NOMO-1 treated with DMSO at 0.1 percent for 48 hours (cell line): ENCODE data around the gene TMEM225B.
"Not testable (repeated sequence)": the region's sequence is repeated elsewhere in the genome, so short reads cannot be mapped to it uniquely, and the experiment has no call there.

Experiments used
- DNase-seq: peaks from one replicate; lab custom pipeline; 2025; ENCODE audit not compliant: unreplicated experiment; lab: John Stamatoyannopoulos, UW

The TMEM225B gene

DNA sequence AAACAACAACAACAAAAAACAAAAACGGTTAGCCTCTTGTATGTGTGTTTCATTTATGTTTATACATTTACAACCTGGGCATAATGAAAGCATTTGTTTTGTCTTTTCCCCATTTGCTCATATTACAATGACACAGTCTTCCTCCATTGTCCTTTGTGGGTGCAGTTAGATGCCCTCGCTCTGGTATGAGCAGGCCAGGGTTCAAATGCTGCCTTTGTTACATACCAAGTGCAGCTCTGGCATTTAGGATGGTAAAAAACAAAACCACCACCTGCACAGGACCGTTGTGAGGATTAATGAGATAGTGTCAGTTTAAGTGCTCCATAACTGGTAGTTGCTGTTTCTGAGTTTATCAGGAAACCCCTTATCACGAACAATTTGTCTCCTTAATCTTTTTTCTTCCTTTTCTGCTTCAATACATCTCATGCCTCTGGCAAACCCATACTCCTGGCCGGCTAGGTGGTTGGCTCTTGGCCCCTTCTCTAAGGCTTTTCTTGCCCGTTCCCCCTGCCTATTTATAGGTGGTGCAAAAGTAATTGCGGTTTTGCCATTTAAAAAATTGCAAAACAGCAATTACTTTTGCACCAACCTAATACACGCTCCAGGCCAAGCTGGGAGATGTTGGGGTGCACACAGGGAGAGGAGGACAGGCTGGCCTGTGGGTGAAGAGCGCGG lies 18.6 kb upstream of the TMEM225B start:
- no peak for DNase-seq

DNA sequence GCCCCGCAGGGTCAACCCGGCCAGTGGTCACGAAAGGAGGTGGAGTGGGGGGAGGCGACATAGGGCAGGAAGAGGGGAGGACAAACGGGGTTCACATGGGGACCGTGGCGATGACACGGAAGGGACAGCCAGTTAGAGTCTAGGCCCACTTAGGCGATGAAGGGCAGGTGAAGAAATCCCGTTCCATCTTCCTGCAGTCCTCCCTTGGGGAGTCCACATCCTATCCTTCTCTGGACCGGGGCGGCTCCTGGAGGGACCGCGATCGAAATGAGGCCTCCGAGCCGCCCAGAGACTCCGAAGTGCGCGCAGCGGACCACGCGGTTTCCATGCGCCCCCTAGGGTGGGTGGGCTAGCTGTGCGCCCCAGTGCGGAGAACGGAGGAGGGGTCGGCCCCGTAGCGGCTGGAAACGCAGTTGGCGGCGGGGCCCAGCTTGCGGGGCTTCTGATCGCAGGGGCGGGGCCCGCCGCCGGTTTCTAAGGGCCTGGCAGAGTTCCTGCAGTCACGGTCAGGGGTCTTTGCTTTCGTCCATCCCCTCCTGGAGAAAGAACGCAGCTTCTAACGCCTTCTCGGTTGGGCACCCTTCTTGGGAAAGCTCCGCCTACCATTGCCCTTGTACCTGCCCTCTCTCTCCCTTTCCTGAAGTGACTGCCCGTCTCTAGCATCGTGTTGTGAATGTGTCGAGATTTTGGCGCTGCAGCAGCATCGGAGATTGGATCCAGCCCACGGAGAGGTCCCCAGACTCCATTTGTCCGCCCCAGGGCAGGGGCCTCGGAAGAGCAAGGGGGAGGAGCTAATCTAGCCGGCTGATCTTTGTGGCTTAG lies 17.9 kb upstream of the TMEM225B start:
- DNase-seq: no peak

DNA sequence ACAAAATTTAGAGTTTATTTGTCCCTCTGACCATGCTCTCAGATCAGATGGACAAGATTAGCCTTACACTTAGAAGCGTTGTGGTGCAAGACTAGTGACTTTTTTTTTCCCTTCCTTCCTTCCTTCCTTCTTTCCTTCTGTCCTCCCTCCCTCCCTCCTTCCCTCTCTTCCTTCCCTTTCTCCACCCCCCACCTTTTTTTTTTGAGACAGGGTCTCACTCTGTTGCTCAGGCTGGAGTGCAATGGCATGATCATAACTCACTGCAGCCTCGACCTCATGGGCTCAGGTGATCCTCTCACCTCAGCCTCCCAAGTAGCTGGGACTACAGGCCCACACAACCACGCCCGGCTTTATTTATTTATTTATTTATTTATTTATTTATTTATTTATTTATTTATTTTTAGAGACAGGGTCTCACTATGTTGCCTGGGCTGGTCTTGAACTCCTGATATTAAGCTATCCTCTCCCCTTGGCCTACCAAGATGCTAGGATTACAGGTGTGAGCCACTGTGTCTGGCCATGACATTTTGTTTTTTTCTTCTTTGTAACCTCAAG lies 17.2 kb upstream of the TMEM225B start:
- not testable (repeated sequence) for DNase-seq

DNA sequence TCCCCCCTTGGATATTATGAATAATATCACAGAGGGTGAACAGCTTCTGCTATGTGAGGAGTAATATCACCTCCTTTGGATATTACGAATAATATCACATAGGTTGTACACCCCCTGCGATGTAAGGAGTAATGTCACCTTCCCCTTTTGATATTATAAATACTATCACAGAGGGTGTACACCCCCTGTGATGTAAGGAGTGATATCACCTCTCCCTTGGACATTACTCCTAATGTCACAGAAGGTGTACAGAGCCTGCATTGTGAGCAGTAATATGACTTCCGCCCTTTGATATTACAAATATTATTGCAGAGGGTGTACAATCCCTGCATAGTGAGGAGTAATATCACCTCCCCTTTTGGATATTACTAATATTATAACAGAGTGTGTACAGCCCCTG lies 9.2 kb upstream of the TMEM225B start:
- DNase-seq: no peak

DNA sequence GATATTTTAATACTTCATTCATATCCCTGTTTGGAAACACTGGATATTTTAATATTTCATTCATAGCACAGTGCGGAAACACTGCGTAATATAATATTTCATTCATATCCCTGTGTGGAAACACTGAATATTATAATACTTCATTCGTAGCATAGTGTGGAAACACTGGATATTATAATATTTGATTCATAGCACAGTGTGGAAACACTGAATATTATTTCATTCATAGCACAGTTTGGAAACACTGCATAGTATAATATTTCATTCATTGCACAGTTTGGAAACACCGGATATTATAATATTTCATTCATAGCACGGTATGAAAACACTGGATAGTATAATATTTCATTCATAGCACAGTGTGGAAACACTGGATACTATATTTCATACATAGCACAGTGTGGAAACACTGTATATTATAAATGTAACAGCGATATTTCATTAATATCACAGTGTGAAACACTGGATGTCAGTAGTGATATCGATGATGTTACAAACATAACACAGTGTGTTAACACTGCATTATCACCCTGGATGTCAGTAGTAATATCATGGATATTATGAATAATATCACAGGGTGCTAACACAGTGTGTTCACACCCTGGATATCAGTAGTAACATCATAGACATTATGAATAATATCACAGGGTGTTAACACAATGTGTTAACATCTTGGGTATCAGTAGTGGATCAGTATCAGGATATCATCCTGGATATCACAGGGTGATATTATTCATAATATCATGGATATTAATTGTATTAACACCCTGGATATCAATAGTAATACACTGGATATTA lies 2.9 kb upstream of the TMEM225B start:
- peak; percentile 42 for DNase-seq

DNA sequence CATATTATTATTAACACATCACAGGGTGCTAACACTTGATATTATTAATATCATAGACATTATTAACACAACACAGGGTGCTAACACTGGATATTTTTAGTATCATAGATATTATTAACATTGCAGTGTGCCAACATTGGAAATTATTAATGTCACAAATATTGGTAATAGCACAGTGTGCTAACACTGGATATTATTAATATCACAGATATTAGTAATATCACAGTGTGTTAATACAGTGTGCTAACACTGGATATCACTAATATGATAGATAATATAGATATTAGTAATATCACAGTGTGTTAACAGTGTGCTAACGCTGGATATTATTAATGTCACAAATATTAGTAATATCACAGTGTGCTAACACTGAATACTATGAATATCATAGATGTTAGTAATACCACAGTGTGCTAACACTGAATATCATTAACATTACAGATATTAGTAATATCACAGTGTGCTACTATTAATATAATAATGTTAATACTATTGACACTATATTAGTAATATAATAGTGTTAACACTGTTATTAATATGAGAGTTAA lies 1.6 kb upstream of the TMEM225B start:
- DNase-seq: no peak

DNA sequence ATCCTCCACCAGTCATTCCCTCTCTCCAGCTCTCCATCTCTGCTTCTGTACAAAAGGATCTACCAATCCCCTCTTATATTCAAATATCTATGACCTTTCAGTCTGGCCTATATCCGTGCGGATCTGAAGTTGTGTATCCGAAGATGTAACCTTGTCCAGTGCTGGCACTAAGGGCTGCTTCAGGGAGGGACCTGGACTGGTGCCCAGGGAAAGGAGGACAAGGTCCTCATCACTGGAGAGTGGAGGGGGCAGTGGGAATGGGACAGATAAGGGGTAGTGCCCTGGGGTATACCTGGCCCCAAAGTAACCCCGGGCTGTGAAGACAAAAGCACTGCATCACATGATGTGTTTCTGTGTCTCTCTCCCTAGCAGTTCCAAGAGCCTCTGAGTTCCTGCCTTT lies 1.8 kb downstream of the TMEM225B start:
- no peak for DNase-seq

DNA sequence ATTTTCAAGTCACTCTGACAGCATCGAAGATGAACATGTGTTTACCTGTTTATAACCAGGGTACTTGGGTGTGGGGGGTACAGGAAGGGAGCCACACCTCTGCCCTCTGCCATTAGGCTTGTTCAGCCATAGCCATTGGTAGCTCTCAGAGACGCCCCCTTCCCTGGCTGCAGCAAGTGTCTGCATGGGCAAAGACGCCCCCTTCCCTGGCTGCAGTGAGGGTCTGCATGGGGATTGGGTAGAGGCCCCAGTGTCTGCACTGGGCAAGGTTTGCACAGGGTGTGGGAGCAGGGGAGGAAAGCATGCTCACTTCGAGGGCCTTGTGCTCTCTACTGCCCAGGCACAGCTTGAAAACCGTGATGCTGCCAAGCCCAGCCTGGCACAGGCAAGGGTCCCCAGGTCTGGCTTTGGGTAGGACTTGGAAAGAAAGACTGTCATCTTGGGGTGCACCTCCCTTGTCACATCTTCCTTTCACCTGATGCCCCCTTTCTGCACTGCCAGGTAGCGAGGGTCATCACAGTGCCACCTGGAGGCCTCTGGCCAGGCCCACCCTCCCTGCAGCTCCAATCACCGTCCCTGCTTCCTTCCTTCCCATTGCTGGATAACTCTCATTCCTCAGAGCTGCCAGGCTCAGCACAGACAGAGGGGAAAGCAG lies 3.7 kb downstream of the TMEM225B start:
- DNase-seq: no peak

DNA sequence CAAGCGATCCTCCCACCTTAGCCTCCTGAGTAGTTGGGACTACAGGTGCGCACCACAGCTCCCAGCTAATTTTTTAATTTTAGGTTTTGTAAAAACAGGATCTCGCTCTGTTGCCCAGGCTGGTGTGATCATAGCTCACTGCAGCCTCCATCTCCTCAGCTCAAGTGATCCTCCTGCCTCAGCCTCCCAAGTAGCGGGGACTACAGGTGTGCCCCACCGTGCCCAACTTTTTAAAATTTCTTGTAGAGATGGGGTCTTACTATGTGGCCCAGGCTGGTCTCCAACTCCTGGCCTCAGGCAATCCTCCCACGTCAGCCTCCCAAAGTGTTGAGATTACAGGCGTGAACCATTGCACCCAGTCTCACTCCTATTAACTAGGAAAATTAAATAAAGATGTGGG lies 7.5 kb downstream of the TMEM225B start:
- DNase-seq: no peak

DNA sequence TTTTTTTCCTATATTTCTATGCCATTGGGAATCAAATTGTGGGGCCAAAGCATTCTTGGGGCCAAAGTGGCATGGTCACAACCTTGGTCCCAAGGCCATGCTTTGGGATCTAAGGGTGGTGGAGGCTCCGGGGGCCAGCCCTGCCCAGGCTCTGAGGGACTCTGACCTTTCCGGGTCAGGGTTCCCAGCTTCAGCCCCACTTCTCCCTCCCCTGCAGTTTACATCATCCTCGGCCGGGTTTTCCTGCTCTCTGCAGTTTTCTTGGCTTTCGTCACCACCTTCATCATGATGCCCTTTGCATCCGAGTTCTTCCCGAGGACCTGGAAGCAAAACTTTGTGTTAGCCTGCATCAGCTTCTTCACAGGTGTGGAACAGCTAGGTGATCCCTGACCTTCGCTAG lies 8.5 kb downstream of the TMEM225B start:
- no peak for DNase-seq

DNA sequence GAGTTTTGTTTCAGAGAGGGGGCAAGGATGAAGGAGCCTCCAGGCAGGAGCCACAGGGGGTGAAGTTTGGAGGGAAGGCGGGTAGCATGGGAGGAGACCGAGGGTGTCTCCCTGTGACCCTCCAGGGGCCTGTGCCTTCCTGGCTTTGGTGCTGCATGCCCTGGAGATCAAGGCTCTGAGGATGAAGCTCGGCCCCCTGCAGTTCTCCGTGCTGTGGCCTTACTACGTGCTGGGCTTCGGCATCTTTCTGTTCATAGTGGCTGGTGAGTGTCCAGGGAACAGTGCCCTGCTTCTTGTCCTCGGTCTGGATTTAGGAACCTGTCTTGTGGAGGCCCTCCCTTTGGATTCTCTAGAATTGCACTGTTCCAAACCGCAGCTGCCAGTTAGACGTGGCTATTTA lies 9.5 kb downstream of the TMEM225B start:
- DNase-seq: no peak

DNA sequence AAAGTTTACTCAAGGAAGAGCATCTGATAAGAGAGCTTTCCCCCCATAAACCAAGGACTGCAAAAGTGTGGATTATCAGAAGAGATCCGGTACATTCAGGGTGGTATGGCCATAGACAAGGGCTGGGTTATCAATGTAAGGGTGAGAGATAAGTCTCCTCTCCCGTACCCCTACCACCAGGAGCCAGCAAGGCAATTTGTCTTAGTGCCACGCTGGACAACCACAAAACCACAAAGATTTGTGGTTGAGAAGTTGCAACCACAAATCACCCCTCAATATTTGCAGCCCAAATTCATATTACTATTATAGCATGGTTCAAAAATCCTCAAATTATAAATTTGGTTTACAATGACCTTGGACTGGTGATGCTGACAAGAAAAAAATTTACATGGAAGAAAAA lies 16.4 kb downstream of the TMEM225B start:
- no peak for DNase-seq

DNA sequence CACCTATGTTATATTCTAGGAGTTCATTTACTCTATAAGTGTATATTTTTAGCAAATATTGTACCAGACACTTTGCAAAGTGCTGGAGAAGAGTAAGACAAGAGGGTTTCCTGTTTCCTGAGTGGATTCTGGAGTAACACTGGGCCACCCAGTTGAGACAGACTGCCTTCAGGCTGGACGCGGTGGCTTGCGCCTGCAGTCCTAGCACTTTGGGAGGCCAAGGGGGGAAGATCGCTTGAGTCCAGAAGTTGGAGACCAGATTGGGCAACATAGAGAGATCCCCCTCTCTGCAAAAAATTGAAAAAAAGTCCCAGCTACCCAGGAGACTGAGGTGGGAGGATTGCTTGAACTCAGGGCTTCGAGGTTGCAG lies 17.9 kb downstream of the TMEM225B start:
- DNase-seq: no peak

DNA sequence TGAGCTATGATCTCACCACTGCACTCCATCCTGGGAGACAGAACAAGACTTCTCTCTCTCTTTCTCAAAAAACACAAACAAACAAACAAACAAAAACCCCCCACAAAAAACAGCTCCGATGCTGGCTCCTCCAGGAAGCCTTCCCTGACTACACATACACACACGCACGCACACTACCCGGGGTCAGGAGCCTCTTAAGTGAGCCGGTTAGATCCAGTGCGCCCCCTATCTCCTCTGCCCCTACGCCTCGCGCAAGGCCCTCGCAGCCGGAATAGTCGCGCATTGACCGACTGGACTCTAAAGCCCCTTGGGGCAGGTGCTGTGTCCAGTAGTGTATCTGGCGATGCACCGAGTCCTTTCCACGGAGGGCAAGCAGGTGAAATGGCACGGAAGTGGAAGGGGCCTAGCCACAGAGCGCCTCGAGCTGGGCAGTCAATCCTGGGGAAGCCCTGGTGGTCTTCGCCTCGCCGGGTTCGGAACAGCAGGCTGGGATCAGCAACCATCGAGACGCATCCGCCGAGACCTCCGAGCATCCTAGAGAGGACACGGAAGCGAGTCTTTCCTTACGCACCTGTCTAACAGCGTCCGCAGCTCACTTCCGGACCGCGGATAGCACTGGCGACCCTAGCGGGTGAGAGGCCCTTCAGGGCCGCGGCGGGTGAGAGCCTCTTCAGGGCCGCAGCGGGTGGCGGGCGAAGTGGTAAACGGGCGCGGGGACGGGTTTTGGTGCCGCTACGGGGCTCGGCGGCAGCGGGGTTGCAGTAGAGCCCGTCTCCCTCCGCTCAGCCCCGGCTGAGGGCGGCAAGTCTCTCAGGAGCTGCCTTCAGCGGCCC lies 18.5 kb downstream of the TMEM225B start, which contains the start of gene ZSCAN25:
TSS of gene ZSCAN25 (plus strand) at position 588 of the 833 bp plus-strand sequence. CDS start 2,661 bp downstream, outside the sequence.
- peak; percentile 92 for DNase-seq

DNA sequence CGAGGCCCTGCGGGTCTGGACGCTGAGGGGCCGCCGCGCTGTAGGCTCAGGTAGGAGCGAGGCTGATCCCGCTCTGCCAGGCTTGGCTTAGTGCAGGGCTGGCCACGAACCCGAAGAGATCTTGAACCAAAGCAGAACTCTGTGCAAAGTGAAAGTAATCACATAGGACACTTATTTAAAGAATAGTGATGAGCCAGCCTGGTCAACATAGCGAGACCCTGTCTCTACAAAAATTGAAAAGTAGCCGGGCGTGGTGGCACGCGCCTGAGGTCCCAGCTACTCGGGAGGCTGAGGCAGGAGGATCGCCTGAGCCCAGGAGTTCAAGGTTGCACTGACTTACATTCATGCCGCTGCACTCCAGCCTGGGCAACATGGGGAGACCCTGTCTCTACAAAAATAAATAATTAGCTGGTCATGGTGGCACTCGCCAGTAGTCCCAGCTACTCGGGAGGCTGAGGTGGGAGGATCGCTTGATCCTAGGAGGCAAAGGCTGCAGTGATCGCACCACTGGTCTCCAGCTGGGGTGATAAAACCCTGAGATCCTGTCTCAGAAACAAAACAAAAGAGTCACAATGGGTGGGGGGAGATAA lies 19.2 kb downstream of the TMEM225B start:
- DNase-seq: no peak

DNA sequence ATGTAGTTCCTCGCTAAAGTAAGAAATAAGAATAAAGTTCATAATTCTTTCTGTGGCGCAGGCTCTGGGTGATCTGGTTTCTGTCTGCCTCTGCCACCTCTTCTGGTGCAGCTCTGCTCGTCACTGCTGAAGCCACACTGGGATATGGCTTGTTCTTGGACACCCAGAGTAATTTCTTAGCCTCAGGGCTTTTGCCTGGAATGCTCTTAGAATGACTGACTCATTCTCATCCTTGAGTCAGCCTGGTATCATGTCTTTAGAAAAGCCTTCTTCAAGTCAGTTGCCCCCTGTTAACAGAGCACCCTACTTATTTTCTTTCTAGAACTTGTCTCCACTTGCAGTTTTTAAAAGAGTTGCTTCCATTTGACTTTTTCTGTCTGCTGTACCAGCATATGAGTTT lies 20.7 kb downstream of the TMEM225B start:
- DNase-seq: no peak

DNA sequence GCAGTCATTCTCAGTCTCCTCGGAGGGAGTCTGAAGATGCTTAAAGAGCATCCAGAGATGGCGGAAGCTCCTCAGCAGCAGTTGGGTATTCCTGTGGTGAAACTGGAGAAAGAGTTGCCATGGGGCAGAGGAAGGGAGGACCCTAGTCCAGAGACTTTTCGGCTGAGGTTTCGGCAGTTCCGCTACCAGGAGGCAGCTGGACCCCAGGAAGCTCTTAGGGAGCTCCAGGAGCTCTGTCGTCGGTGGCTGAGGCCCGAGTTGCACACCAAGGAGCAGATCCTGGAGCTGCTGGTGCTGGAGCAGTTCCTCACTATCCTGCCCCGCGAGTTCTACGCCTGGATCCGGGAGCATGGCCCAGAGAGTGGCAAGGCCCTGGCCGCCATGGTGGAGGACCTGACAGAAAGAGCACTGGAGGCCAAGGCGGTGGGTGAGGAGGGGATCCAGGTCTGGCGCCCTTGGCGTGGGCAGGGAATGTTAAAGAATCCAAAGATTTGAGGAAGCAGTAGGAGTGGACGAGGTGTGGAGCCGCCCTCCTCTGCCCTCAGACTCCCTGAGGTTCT lies 21.6 kb downstream of the TMEM225B start:
- no peak for DNase-seq

DNA sequence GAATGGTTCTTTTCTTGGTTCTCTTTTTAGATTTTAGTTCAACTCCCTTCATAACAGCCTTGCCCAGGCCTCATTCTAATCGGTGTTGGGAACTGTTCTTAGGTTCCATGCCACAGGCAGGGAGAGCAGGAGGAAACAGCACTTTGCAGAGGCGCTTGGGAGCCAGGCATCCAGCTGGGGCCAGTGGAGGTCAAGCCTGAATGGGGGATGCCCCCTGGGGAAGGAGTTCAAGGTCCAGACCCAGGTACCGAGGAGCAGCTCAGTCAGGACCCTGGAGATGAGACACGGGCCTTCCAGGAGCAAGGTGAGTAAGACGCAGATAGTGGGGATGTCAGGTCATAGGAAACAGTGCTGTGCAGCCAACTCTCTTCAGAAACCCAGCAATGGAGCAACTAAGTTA lies 23.2 kb downstream of the TMEM225B start:
- no peak for DNase-seq

DNA sequence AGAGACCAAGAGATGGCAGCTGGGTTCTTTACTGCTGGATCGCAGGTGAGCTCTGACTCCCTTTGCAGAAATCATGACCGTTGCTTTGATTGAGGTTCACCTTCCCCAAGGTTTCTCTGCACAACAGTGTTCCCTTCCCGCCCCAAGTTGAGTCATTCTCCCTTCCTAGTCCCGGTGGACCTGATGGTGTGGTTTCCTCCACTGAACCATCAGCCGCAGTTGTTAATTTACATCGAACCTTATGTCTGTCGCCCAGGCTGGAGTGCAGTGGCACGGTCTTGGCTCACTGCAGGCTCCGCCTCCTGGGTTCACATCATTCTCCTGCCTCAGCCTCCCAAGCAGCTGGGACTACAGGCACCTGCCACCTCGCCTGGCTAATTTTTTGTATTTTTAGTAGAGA lies 24.5 kb downstream of the TMEM225B start:
- no peak for DNase-seq
